HG03064 (cell line): ENCODE measurements around the gene NDUFS3.
"Not testable (repeated sequence)": the region's sequence is repeated elsewhere in the genome, so short reads cannot be mapped to it uniquely, and the experiment has no call there.

Experiments used
- ATAC-seq: cut with Tn5 transposase; IDR thresholded peaks from one replicate; pipeline ENCODE4 v1.9.1; 2021; ENCODE audit warnings: low read depth; ENCODE audit not compliant: unreplicated experiment

NDUFS3 gene

GRCh38 chr11:47578524-47579494 lies at the start of gene NDUFS3, which contains the start of gene KBTBD4:
TSS of gene NDUFS3 (plus strand) at chr11:47579074. CDS start at chr11:47579092, 18 bp downstream.
TSS of gene KBTBD4 (minus strand) at chr11:47578970. CDS start at chr11:47578951, 19 bp downstream.
- ATAC-seq: peak; percentile 90

GRCh38 chr11:47529951-47530350 lies 48.9 kb upstream of the NDUFS3 start:
- no peak for ATAC-seq

DNA sequence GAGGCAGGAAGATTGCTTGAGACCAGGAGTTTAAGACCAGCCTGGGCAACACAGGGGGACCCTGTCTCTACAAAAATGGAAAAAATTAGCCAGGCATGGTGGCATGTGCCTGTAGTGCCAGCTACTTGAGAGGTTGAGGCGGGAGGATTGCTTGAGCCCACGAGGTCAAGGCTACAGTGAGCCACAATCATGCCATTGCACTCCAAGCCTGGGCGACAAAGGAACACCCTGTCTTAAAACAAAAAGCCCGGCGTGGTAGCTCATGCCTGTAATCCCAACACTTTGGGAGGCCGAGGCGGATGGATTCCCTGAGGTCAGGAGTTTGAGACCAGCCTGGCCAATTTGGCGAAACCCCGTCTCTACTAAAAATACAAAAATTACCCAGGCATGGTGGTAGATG lies 48.2 kb upstream of the NDUFS3 start:
- ATAC-seq: not testable (repeated sequence)

- no peak for ATAC-seq
These were observed 47.2 kb upstream of the NDUFS3 start for GRCh38 chr11:47531666-47532065.

- ATAC-seq: no peak
These were observed 46.2 kb upstream of the NDUFS3 start for GRCh38 chr11:47532597-47533213.

- ATAC-seq: no peak
These were observed 45.2 kb upstream of the NDUFS3 start for GRCh38 chr11:47533690-47534151.

DNA sequence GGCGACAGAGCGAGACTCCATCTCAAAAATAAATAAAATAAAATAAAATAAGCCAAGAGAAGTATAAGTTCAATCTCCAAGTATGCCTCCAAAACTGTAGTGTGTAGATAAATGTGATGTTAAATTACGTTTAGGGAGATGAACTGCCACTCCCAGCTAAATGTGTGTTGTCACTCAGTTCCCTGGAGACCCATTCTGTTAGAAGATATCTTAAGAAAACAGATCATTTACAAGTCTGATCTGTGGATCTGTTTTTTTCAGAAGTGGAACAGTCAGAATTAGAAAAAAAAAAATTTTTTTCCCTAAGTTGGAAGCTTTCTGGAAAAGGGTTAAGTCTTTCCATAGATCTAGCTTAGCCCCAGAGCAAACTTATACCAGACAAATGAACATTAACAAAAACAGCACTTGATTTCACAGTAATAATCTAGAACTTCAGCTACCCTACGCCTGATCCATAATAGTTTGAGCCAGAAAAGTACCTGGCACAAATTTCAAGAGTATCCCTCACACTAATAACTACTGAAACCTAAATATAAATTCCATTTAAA lies 44.1 kb upstream of the NDUFS3 start:
- ATAC-seq: no peak

- no peak for ATAC-seq
These were observed 42.0 kb upstream of the NDUFS3 start for GRCh38 chr11:47536915-47537314.

DNA sequence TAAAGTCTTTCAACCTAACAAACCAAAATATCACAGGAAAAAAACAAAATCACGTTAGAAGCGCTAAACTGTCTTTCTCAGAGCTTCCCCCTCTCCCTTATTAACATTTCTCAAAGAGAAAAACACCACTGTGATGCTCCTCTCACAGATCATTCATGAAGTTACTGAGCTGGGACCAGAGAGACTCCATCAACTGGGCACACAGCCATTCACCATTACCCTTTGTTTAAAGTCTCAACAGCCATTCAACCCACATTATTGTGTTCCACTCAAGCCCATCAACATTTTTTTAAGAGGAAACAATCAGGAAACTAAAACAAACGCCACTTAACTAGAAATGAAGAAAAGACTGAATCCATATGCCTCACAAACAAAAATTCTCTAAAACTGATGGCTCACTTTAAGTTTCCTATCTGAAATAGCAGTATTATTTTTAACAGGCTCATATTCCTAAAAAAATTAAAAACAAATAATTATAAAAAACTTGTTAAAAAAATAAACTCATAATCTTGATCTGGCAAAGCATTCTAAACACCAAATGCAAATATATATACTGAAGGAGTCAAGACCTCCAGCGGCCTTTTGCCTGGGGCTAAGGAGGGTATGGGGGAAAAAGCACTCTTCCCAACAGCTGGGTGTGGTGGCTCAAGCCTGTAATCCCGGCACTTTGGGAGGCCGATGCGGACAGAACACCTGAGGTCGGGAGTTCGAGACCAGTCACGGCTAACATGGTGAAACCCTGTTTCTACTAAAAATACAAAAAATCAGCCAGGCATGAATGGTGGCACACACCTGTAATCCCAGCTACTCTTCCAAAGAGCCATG lies 39.9 kb upstream of the NDUFS3 start:
- ATAC-seq: no peak

GRCh38 chr11:47539681-47540039 lies 39.2 kb upstream of the NDUFS3 start:
- ATAC-seq: no peak

DNA sequence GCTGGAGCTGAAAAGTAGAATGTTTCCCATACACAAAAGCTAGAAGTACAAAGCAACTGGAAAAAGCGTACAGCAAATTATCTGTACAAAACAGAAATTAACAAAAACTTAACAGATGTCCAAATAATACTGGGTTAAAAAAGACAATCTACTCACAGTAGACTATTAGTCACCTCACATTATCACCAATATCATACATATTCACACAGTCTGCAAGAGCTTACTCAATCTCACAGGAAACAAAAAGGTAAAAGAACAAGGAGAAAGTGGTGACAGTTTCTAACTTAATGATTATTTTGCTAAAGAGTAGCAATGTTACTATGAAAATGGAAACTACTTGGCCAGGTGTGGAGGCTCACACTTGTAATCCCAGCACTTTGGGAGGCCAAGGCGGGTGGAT lies 37.8 kb upstream of the NDUFS3 start:
- ATAC-seq: no peak

DNA sequence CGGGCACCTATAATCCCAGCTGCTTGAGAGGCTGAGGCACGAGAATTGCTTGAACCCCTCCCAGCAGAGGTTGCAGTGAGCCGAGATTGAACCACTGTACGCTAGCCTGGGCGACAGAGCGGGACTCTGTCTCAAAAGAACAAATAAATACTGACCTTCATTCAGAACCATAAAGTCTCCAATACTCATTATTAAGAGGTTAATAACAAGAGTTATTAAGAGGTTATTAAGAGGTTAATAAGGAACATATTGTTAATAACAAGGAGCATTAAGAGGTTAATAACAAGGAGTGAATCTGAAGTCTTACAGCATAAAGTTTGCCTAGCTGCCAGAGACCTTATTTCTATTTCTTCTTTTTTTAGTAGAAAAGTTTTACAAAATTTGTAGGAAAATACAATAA lies 33.6 kb upstream of the NDUFS3 start:
- ATAC-seq: no peak

DNA sequence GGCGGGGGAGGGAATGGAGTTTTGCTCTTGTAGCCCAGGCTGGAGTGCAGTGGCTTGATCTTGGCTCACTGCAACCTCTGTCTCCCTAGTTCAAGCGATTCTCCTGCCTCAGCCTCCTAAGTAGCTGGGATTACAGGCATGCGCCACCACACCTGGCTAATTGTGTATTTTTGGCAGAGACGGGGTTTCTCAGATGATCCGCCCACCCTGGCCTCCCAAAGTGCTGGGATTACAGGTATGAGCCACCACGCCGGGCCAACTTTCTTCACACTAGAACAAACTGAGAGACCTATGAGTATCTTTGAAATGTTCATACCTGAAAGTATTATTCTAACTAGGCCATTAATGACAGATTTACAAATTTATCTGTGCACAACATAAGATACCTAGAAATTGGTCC lies 32.6 kb upstream of the NDUFS3 start:
- ATAC-seq: not testable (repeated sequence)

GRCh38 chr11:47550288-47551047 lies 28.4 kb upstream of the NDUFS3 start:
- ATAC-seq: no peak

DNA sequence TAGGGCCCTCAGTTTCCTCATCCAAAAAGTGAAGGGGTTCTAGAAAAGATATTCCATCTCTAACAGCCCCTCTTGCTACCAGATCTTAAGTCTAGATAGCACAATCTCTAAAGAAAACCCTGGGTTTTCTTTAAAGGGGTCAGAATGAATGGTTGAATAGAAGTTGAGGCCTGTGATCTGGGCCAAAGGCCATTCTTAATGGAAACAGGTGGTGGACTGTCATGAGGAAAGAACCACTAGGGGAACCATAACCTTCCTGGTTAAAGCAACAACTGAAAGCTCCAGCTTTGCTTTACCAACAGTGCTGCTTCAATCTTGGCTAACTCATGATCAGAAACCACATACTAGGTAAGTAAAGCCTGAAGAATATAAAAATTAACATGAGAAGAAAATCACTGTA lies 27.8 kb upstream of the NDUFS3 start:
- ATAC-seq: no peak

DNA sequence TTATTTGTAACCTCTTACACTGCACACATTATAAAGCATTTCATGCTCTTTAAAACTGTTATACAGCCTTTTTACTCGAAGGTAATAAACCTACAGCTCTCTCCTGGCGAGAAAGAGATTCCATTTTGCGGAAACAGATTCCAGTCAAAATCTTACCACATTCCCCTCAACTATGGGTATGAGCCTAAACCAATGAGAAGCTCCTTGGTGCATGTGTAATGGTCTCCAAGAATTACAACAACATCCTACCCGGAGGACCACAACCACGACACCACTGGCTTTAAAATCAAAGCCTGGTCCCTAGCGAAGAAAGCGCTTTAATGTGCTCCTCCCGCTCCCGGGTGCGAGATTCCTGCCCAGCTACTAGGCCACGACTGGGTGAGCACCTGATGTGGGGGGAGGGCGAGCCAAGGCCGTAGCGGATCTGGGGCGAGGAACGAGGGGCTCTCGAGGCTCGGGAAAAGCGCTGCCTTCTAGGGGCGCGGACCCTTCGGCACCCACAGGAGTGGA lies 26.8 kb upstream of the NDUFS3 start:
- ATAC-seq: no peak

DNA sequence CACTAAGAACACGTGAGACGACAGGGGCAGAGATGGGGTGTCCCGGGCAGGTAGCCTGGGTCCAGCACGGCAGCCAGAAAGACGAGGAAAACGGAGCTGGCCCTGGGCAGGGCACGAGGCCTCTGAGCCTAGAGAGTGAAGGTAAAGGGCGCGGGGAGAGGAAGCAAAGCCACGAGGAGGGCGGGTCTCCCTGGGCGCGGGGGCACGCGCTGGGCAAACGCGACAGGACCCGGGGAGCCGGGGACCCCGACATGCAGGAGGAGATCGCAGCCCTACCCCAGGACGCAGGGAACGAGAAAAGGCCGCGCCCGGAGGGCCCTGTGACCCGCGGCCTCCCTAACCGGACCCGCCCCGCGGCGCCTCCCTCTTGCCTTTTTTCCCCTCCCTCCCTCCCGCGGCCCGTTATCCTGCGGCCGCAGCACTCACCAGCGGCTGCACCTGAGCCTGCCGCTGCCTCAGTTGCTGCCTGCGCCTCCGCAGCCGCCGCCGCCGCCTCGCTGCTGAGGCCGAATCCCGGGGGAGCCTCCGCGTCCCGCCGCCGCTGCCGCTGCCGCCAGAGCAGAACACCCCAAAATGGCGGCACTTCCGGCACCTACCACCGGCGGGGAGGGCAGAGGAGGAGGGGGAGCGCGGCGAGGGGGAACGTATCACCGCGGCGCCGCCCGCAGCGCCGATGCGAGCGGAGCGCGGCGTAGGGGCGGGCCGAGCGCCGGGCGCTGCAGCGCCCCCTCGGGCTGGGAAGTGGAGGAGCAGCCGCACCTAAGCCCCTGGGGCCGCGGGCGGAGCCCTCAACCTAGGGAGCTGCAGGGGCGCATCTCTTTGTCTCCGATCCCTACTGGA lies 26.1 kb upstream of the NDUFS3 start, which contains the start of gene CELF1:
Gene CELF1 (minus strand): TSS at position 567 of the 840 bp plus-strand sequence. CDS start 53,609 bp downstream, outside the sequence.
- peak; percentile 87 for ATAC-seq

GRCh38 chr11:47553406-47553743 lies 25.5 kb upstream of the NDUFS3 start:
- ATAC-seq: peak; percentile 23

- not testable (repeated sequence) for ATAC-seq
These were observed 21.9 kb upstream of the NDUFS3 start for GRCh38 chr11:47557004-47557403.
